Natural killer cell (primary cell): ENCODE data around the gene MAK. TPM values are rescaled to one million over a fixed set of nuclear protein-coding genes. Genes with fewer than 3 reads are reported as not detected.

ENCODE experiments used
- ATAC-seq, 3 donors: fragments of 150-1000 bp in 2 of 3; fragments of 200-7000 bp in 1 of 3; cut with Tn5 transposase; 1 replicate in 1 of 3; 2 replicates in 2 of 3; pipeline ENCODE4 v1.10.0; 2021; ENCODE audit warnings: mild to moderate bottlenecking in 2 of 3, moderate library complexity in 2 of 3
- DNase-seq, 2 donors: peaks; one replicate each; pipeline versions ENCODE4 v3.0.0 to v3.0.0-alpha.2; 2013 to 2021; ENCODE audit warnings: mixed read lengths in 1 of 2
- H3K27ac ChIP-seq: one replicate; pipeline ENCODE4 v1.5.1; 2013; ENCODE audit warnings: mild to moderate bottlenecking, low read length
- H3K27me3 ChIP-seq: one replicate; pipeline ENCODE4 v1.6.1; 2013; ENCODE audit warnings: low read length; ENCODE audit not compliant: control insufficient read depth, insufficient read depth
- H3K36me3 ChIP-seq: one replicate; pipeline ENCODE4 v1.6.1; 2013; ENCODE audit warnings: low read length; ENCODE audit not compliant: control insufficient read depth, insufficient read depth
- H3K4me1 ChIP-seq: one replicate; pipeline ENCODE4 v1.6.1; 2013; ENCODE audit warnings: low read length; ENCODE audit not compliant: control insufficient read depth, insufficient read depth
- H3K4me3 ChIP-seq: one replicate; pipeline ENCODE4 v1.5.1; 2013; ENCODE audit warnings: low read length
- H3K9me3 ChIP-seq: one replicate; pipeline ENCODE4 v1.6.1; 2013; ENCODE audit warnings: low read length; ENCODE audit not compliant: control insufficient read depth, insufficient read depth
- H3K27ac Mint-ChIP-seq, 2 donors: one replicate each; pipeline ENCODE4 v1.8.0; 2022; ENCODE audit warnings: mild to moderate bottlenecking in 2 of 2, mixed read lengths in 2 of 2, moderate library complexity in 1 of 2
- H3K27me3 Mint-ChIP-seq, 2 donors: one replicate each; pipeline ENCODE4 v1.8.0; 2022; ENCODE audit warnings: low read depth in 2 of 2, mixed read lengths in 2 of 2
- H3K36me3 Mint-ChIP-seq: one replicate; pipeline ENCODE4 v1.8.0; 2022; ENCODE audit warnings: mixed read lengths
- H3K4me1 Mint-ChIP-seq, 2 donors: one replicate each; pipeline ENCODE4 v1.8.0; 2022; ENCODE audit warnings: mixed read lengths in 2 of 2
- H3K4me3 Mint-ChIP-seq: one replicate; pipeline ENCODE4 v1.8.0; 2022; ENCODE audit warnings: mild to moderate bottlenecking, moderate library complexity, mixed read lengths
- H3K9me3 Mint-ChIP-seq, 2 donors: one replicate each; pipeline ENCODE4 v1.8.0; 2022; ENCODE audit warnings: mixed read lengths in 2 of 2
- CTCF ChIP-seq: fragments of 200-600 bp; IDR thresholded peaks from one replicate; pipeline ENCODE4 v1.8.0; 2022; ENCODE audit warnings: antibody characterized with exemption
- WGBS: methylation state at CpG from one replicate; pipeline ENCODE4 v1.1.7; 2013; ENCODE audit warnings: missing lambda C conversion rate; ENCODE audit not compliant: insufficient coverage; 5-methylcytosine and 5-hydroxymethylcytosine counted together
- intact Hi-C: fragments of 100-400 bp; cut with micrococcal nuclease; formaldehyde crosslinking; loops from one replicate; pipeline ENCODE4 v1.14.2; 2022
- total RNA-seq, 4 donors: library from RNA; stranded (reverse); fragments of 120-200 nt in 1 of 4; gene quantifications; one replicate each; pipeline versions ENCODE4 v1.2.3 to v1.2.4, GENCODE V29; 2013 to 2022

The MAK gene
- total RNA-seq, 3 donors from 2014 or later (not counting 1 experiment from before 2014, with no cell fraction given) = 0.41 to 0.66 (median 0.65) TPM

DNA sequence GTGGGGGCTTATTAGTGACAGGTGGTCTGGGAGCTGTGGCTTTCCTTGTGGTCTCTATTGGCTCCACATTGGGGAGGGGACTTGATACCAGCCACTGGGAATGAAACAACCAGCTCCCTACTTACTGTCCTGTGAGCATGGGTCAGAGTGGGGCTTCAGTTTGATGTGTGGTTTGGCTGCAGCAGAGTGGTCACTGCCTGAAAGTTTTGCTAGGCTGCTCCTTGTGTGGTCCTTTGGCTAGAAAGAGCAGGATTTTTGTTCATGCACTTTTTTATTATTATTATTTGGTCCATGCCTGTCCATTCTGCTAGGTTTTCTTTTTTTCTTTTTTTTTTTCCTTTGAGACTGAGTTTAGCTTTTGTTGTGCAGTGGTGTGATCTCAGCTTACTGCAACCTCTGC is 98.3 kb downstream of the MAK start:
- H3K4me1 ChIP-seq = no peaks in the 10 kb centered on the region
- no peak overlapping the region for H3K27ac Mint-ChIP-seq
- H3K9me3 ChIP-seq = no peaks in the 10 kb centered on the region
- no peaks in the 10 kb centered on the region for H3K27me3 ChIP-seq
- no peak for DNase-seq
- peaks cover 19 to 26% of the 10 kb centered on the region in 2 donors for H3K27me3 Mint-ChIP-seq
- no peaks in the 10 kb centered on the region for H3K36me3 Mint-ChIP-seq
- no peaks in the 10 kb centered on the region for H3K4me1 Mint-ChIP-seq
- no peak overlapping the region for H3K4me3 ChIP-seq
- H3K9me3 Mint-ChIP-seq = no peaks in the 10 kb centered on the region
- H3K36me3 ChIP-seq = no peaks in the 10 kb centered on the region
- ATAC-seq = no peak
- no peak overlapping the region for H3K27ac ChIP-seq
- TF ChIP-seq CTCF = no peak
- H3K4me3 Mint-ChIP-seq = no peak overlapping the region
- intact Hi-C loops = no loop called here

DNA sequence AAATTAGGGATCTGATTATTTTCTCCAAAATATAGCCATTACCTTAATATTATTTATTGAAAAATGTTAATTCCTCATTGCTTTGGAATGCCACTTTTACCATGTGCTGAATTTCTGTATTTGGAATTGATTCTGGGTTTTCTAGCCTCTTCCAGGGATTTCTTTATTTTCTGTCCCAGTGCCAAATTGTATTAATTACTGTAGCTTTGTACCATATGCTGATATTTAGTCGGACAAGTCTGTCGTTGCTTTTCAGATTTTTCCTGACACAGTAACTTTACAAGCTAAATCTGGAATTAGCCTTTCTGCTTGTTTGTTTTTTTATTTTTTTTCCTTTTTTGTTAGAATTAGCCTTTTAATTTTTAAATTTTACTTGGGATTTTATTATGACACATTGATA is 101.6 kb downstream of the MAK start:
- intact Hi-C loops = no loop called here
- DNase-seq (no peak), ATAC-seq (no peak)
- no peak for TF ChIP-seq CTCF
- peaks cover 21 to 35% of the 10 kb centered on the region in 2 donors for H3K27me3 Mint-ChIP-seq
- no peaks in the 10 kb centered on the region for H3K9me3 Mint-ChIP-seq
- H3K36me3 ChIP-seq = no peaks in the 10 kb centered on the region
- H3K27ac Mint-ChIP-seq = no peak overlapping the region
- no peak overlapping the region for H3K4me3 ChIP-seq
- peaks cover 15% of the 10 kb centered on the region for H3K4me1 ChIP-seq
- no peak overlapping the region for H3K27ac ChIP-seq
- H3K36me3 Mint-ChIP-seq = no peaks in the 10 kb centered on the region
- H3K27me3 ChIP-seq = peaks cover 4% of the 10 kb centered on the region
- no peaks in the 10 kb centered on the region for H3K9me3 ChIP-seq
- WGBS = 94% methylated on average over 2 of the region's 2 CpGs
- peaks cover 16% of the 10 kb centered on the region in 2 donors for H3K4me1 Mint-ChIP-seq
- H3K4me3 Mint-ChIP-seq = no peak overlapping the region

DNA sequence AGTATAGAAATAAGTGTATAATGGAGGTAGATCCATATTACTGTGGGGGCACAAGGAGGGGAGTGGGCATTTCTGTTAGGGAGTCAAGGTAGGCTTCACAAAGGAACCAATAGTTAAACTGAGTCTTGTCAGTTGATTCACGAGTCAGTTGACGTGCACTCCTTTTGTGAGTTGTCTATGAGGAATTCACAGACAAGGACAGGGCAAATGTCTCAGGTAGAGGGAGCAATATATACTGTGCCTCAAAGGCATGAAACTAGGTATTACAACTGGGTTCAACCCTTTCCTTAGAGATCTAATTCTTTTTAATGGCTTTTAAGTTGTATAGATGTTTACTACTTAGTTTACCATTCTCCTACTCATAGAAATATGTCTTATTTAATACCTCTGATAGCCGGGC is 104.5 kb downstream of the MAK start:
- peaks cover 16% of the 10 kb centered on the region in 2 donors for H3K4me1 Mint-ChIP-seq
- ATAC-seq (no peak), DNase-seq (no peak)
- no peaks in the 10 kb centered on the region for H3K9me3 Mint-ChIP-seq
- peak overlapping the region in 1 of 2 donors; percentile 71 for H3K27ac Mint-ChIP-seq
- 98% methylated on average over 3 of the region's 3 CpGs for WGBS
- Histone ChIP-seq H3K27ac (no peak overlapping the region), H3K4me3 (no peak overlapping the region), H3K27me3 (peaks cover 4% of the 10 kb centered on the region), H3K4me1 (peaks cover 15% of the 10 kb centered on the region), H3K36me3 (no peaks in the 10 kb centered on the region), H3K9me3 (no peaks in the 10 kb centered on the region)
- intact Hi-C loops = loop anchor here (1.0 to 2.0 kb wide), 4 partner anchors 13 to 39 kb away; partner anchors contain the start of genes C6orf52, PAK1IP1 and TMEM14B
- H3K4me3 Mint-ChIP-seq = no peak overlapping the region
- H3K36me3 Mint-ChIP-seq = no peaks in the 10 kb centered on the region
- peaks cover 26 to 45% of the 10 kb centered on the region in 2 donors for H3K27me3 Mint-ChIP-seq
- no peak for TF ChIP-seq CTCF

- H3K27ac ChIP-seq = no peak overlapping the region
- no peak overlapping the region for H3K4me3 ChIP-seq
- Mint-ChIP-seq H3K36me3 (no peaks in the 10 kb centered on the region), H3K27ac (peak overlapping the region; percentile 60 to 71), H3K9me3 (no peaks in the 10 kb centered on the region), H3K4me1 (peaks cover 17 to 19% of the 10 kb centered on the region in 2 donors), H3K4me3 (peak overlapping the region; percentile 67), H3K27me3 (peaks cover 24 to 41% of the 10 kb centered on the region in 2 donors)
- no peak for TF ChIP-seq CTCF
- 62% methylated on average over 17 of the region's 17 CpGs for WGBS
- ATAC-seq (peak; percentile 88 to 98 (median 91)), DNase-seq (peak; percentile 62 to 79)
- intact Hi-C loops = loop anchor here (1.0 to 2.0 kb wide), 4 partner anchors 14 to 38 kb away; partner anchors contain the start of genes C6orf52, PAK1IP1 and TMEM14B
- H3K4me1 ChIP-seq = peaks cover 15% of the 10 kb centered on the region
- H3K36me3 ChIP-seq = no peaks in the 10 kb centered on the region
- H3K9me3 ChIP-seq = no peaks in the 10 kb centered on the region
- H3K27me3 ChIP-seq = peaks cover 4% of the 10 kb centered on the region
These were observed 105.1 kb downstream of the MAK start for GRCh38 chr6:10733151-10733715.
